Measurements from ENCODE around the gene NEK10. TPM values are rescaled to one million over a fixed set of nuclear protein-coding genes. Genes with fewer than 3 reads are reported as not detected.

NEK10 gene
- polyA plus RNA-seq, 1 experiment = 3.0 TPM

GRCh38 chr3:27357665-27358258 lies 11.4 kb downstream of the NEK10 start:
- TF ChIP-seq CTCF (IDR thresholded peaks at IDR 0.05; ENCODE audit: low read depth, low read length) = peak; percentile 75
- H3K27ac ChIP-seq (ENCODE audit: low read depth, low read length) = no peak overlapping the region
- H3K4me3 ChIP-seq (ENCODE audit: low read depth, low read length) = no peak overlapping the region
- CTCF ChIA-PET = interaction anchor here (0.6 to 1.0 kb wide), 14 partner anchors 8 to 323 kb away, joined by 3 to 7 read pairs (median 3); partner anchors contain the start of gene NEK10
- POLR2A ChIA-PET = no interaction called here
- no peaks in the 10 kb centered on the region for H3K9me3 ChIP-seq (ENCODE audit: control insufficient read depth, insufficient read depth, low read length)
- no peaks in the 10 kb centered on the region for H3K27me3 ChIP-seq (ENCODE audit: control insufficient read depth, insufficient read depth, low read length)
- no peak for DNase-seq (ENCODE audit: low read depth, low spot score)

GRCh38 chr3:27356976-27357375 lies 12.2 kb downstream of the NEK10 start:
- no peak for TF ChIP-seq CTCF (IDR thresholded peaks at IDR 0.05; ENCODE audit: low read depth, low read length)
- Histone ChIP-seq H3K27me3 (ENCODE audit: control insufficient read depth, insufficient read depth, low read length) (no peaks in the 10 kb centered on the region), H3K4me3 (ENCODE audit: low read depth, low read length) (no peak overlapping the region), H3K27ac (ENCODE audit: low read depth, low read length) (no peak overlapping the region), H3K9me3 (ENCODE audit: control insufficient read depth, insufficient read depth, low read length) (no peaks in the 10 kb centered on the region)
- ChIA-PET CTCF (no interaction called here), POLR2A (no interaction called here)
- no peak for DNase-seq (ENCODE audit: low read depth, low spot score)

- no peak for TF ChIP-seq CTCF (IDR thresholded peaks at IDR 0.05; ENCODE audit: low read depth, low read length)
- no peak for DNase-seq (ENCODE audit: low read depth, low spot score)
- H3K27me3 ChIP-seq (ENCODE audit: control insufficient read depth, insufficient read depth, low read length) = no peaks in the 10 kb centered on the region
- no peak overlapping the region for H3K27ac ChIP-seq (ENCODE audit: low read depth, low read length)
- ChIA-PET POLR2A (no interaction called here), CTCF (interaction anchor here (0.8 to 1.3 kb wide), 5 partner anchors 42 to 357 kb away, joined by 3 to 6 read pairs (median 3); no protein-coding TSS in a partner anchor)
- H3K9me3 ChIP-seq (ENCODE audit: control insufficient read depth, insufficient read depth, low read length) = no peaks in the 10 kb centered on the region
- H3K4me3 ChIP-seq (ENCODE audit: low read depth, low read length) = no peak overlapping the region
Measured at GRCh38 chr3:27354588-27355203, 14.5 kb downstream of the NEK10 start.

- Histone ChIP-seq H3K27ac (ENCODE audit: low read depth, low read length) (no peak overlapping the region), H3K9me3 (ENCODE audit: control insufficient read depth, insufficient read depth, low read length) (no peaks in the 10 kb centered on the region), H3K4me3 (ENCODE audit: low read depth, low read length) (no peak overlapping the region), H3K27me3 (ENCODE audit: control insufficient read depth, insufficient read depth, low read length) (no peaks in the 10 kb centered on the region)
- POLR2A ChIA-PET = no interaction called here
- DNase-seq (ENCODE audit: low read depth, low spot score) = no peak
- TF ChIP-seq CTCF (IDR thresholded peaks at IDR 0.05; ENCODE audit: low read depth, low read length) = no peak
- CTCF ChIA-PET = interaction anchor here (0.8 to 1.3 kb wide), 5 partner anchors 41 to 358 kb away, joined by 3 to 6 read pairs (median 3); no protein-coding TSS in a partner anchor
Measured at GRCh38 chr3:27354161-27354560, 15.0 kb downstream of the NEK10 start.

- Histone ChIP-seq H3K27me3 (ENCODE audit: control insufficient read depth, insufficient read depth, low read length) (no peaks in the 10 kb centered on the region), H3K4me3 (ENCODE audit: low read depth, low read length) (no peak overlapping the region), H3K9me3 (ENCODE audit: control insufficient read depth, insufficient read depth, low read length) (no peaks in the 10 kb centered on the region), H3K27ac (ENCODE audit: low read depth, low read length) (no peak overlapping the region)
- no peak for TF ChIP-seq CTCF (IDR thresholded peaks at IDR 0.05; ENCODE audit: low read depth, low read length)
- DNase-seq (ENCODE audit: low read depth, low spot score) = no peak
- ChIA-PET POLR2A (no interaction called here), CTCF (interaction anchor here (1.1 kb wide), 1 partner anchor 359 kb away, joined by 3 read pairs; no protein-coding TSS in a partner anchor)
Measured at GRCh38 chr3:27353221-27353620, 16.0 kb downstream of the NEK10 start.

Measured in AG04450 (cell line).